ENCODE data around the gene PHKA1. TPM values are rescaled to one million over a fixed set of nuclear protein-coding genes. Genes with fewer than 3 reads are reported as not detected.
"Not testable (repeated sequence)": the region's sequence is repeated elsewhere in the genome, so short reads cannot be mapped to it uniquely, and the experiment has no call there.

The PHKA1 gene
- polyA plus RNA-seq, 1 donor, result 6.7 TPM

- DNase-seq, result peak; percentile 82
These were observed 141.6 kb downstream of the PHKA1 start, which contains the start of gene HDAC8 for GRCh38 chrX:72572248-72573157. TSS of gene HDAC8 (minus strand) at chrX:72572843. CDS start at chrX:72572761, 82 bp downstream.

GRCh38 chrX:72569786-72570185 is 144.3 kb downstream of the PHKA1 start:
- DNase-seq, result no peak

- DNase-seq, result no peak
These were observed 145.6 kb downstream of the PHKA1 start for GRCh38 chrX:72568406-72569092.

GRCh38 chrX:72566448-72566847 is 147.7 kb downstream of the PHKA1 start:
- no peak for DNase-seq

- not testable (repeated sequence) for DNase-seq
These were observed 154.5 kb downstream of the PHKA1 start for GRCh38 chrX:72559655-72560054.

GRCh38 chrX:72554448-72555140 is 159.5 kb downstream of the PHKA1 start:
- DNase-seq, result no peak

- DNase-seq, result not testable (repeated sequence)
These were observed 161.7 kb downstream of the PHKA1 start for GRCh38 chrX:72552443-72552842.

GRCh38 chrX:72545990-72546389 is 168.1 kb downstream of the PHKA1 start:
- DNase-seq, result no peak

GRCh38 chrX:72540318-72540717 is 173.8 kb downstream of the PHKA1 start:
- DNase-seq, result no peak

- no peak for DNase-seq
These were observed 174.3 kb downstream of the PHKA1 start for GRCh38 chrX:72539822-72540221.

GRCh38 chrX:72536542-72536941 is 177.6 kb downstream of the PHKA1 start:
- no peak for DNase-seq

GRCh38 chrX:72532366-72532765 is 181.7 kb downstream of the PHKA1 start:
- DNase-seq, result no peak

Other genes with a start within 250 kb of the PHKA1 start
- 41.9 TPM for gene HDAC8, start 141.5 kb downstream of the PHKA1 start, polyA plus RNA-seq (ENCODE audit: insufficient read length)
- 4.9 TPM for gene DMRTC1B, start 62.6 kb upstream of the PHKA1 start, polyA plus RNA-seq (ENCODE audit: insufficient read length)
- not detected for gene FAM236B, start 68.4 kb upstream of the PHKA1 start, polyA plus RNA-seq (ENCODE audit: insufficient read length)
- not detected for gene FAM236D, start 93.9 kb upstream of the PHKA1 start, polyA plus RNA-seq (ENCODE audit: insufficient read length)
- gene FAM236C, start 198.3 kb upstream of the PHKA1 start, polyA plus RNA-seq (ENCODE audit: insufficient read length), result not detected
- gene FAM236A, start 223.9 kb upstream of the PHKA1 start, polyA plus RNA-seq (ENCODE audit: insufficient read length), result 0.75 TPM
- not detected for gene DMRTC1, start 229.5 kb upstream of the PHKA1 start, polyA plus RNA-seq (ENCODE audit: insufficient read length)